Neural progenitor cell (in vitro differentiated cells): Measurements from ENCODE around the gene SSUH2.

Experiments
- EZH2 ChIP-seq: fragments of 200-600 bp; sonication (generic); IDR thresholded peaks from 2 replicates; pipeline ENCODE4 v1.6.1; 2017; ENCODE audit warnings: antibody characterized with exemption, mild to moderate bottlenecking, moderate library complexity
- EZH2phosphoT487 ChIP-seq: fragments of 200-600 bp; sonication (generic); IDR thresholded peaks from 2 replicates; pipeline ENCODE4 v1.6.1; 2017; ENCODE audit warnings: antibody characterized with exemption
- TF ChIP-seq, protein P1 (sequence below): fragments of 200-600 bp; sonication (generic); IDR thresholded peaks from 2 replicates; pipeline ENCODE4 v1.5.1; 2017; ENCODE audit warnings: antibody characterized with exemption, mild to moderate bottlenecking

DNA sequence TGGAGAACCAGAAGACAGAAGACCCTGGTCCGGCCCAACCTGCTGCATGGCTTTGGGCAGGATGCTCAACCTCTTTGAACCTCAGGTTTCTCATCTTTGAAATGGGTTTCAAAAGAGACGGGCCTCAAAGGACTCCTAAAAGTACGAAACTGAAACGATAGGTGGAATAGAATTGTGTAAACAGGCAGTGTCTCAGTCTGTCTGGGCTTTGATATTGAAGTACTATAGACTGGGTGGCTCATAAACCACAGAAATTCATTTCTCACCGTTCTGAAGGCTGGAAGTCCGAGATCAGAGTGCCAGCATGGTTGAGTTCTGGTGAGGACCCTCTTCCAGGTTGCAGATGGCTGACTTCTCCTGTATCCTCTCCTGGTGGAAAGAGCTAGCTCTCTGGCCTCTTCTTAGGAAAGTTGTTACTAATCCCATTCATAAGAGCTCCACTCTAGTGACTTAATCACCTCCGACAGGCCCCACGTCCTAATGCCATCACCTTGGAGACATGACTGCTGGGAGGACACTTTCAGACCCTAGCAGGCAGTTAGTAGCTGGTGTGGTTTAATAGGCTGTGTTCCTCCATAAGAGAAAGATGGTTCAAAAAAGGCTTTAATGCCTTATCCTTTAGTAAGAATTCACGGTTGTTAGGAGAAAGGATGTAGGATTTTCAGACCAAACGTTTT is 35.7 kb downstream of the SSUH2 start:
- TF ChIP-seq, protein P1, sequence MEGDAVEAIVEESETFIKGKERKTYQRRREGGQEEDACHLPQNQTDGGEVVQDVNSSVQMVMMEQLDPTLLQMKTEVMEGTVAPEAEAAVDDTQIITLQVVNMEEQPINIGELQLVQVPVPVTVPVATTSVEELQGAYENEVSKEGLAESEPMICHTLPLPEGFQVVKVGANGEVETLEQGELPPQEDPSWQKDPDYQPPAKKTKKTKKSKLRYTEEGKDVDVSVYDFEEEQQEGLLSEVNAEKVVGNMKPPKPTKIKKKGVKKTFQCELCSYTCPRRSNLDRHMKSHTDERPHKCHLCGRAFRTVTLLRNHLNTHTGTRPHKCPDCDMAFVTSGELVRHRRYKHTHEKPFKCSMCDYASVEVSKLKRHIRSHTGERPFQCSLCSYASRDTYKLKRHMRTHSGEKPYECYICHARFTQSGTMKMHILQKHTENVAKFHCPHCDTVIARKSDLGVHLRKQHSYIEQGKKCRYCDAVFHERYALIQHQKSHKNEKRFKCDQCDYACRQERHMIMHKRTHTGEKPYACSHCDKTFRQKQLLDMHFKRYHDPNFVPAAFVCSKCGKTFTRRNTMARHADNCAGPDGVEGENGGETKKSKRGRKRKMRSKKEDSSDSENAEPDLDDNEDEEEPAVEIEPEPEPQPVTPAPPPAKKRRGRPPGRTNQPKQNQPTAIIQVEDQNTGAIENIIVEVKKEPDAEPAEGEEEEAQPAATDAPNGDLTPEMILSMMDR: no peak
- TF ChIP-seq EZH2 (no peak), EZH2phosphoT487 (no peak)
